Peyer's patch (tissue), 4 donors: ENCODE data around the gene PRR20G. TPM values are rescaled to one million over a fixed set of nuclear protein-coding genes. Genes with fewer than 3 reads are reported as not detected.

Experiments
- DNase-seq, 3 donors: peaks; one replicate each; pipeline ENCODE4 v3.0.0-alpha.2; 2017 to 2019
- H3K27ac ChIP-seq, 4 donors: fragments of 200-600 bp; sonication (generic); one replicate each; pipeline ENCODE4 v1.5.1; 2016 to 2019
- H3K27me3 ChIP-seq, 2 donors: fragments of 200-600 bp; sonication (generic); one replicate each; pipeline ENCODE4 v1.5.1; 2019
- H3K36me3 ChIP-seq, 3 donors: fragments of 200-600 bp; sonication (generic); one replicate each; pipeline ENCODE4 v1.5.1; 2016 to 2019
- H3K4me1 ChIP-seq, 4 donors: fragments of 200-600 bp; sonication (generic); one replicate each; pipeline ENCODE4 v1.5.1; 2016 to 2019
- H3K4me3 ChIP-seq, 4 donors: fragments of 200-600 bp; sonication (generic); 1 replicate in 3 of 4; 2 replicates in 1 of 4; pipeline ENCODE4 v1.5.1; 2016 to 2019; ENCODE audit warnings: mild to moderate bottlenecking in 1 of 4
- H3K9me3 ChIP-seq, 4 donors: fragments of 200-600 bp; sonication (generic); one replicate each; pipeline ENCODE4 v1.5.1; 2016 to 2019; ENCODE audit warnings: mild to moderate bottlenecking in 1 of 4
- CTCF ChIP-seq, 6 experiments: fragments of 450-650 bp in 4 of 6; fragments of 200-600 bp in 2 of 6; sonication (generic) in 1 of 6; IDR thresholded peaks; one replicate each; pipeline ENCODE4 v1.5.1; 2017 to 2019; ENCODE audit warnings: antibody characterized with exemption in 6 of 6, mild to moderate bottlenecking in 3 of 6, moderate library complexity in 1 of 6
- POLR2A ChIP-seq, 2 donors: fragments of 450-650 bp; IDR thresholded peaks; one replicate each; pipeline ENCODE4 v1.5.1; 2017; ENCODE audit warnings: antibody characterized with exemption in 2 of 2, mild to moderate bottlenecking in 2 of 2, moderate library complexity in 2 of 2
- total RNA-seq, 4 donors: library from RNA; depleted of rRNA; stranded (reverse); fragments of >200 nt; gene quantifications; one replicate each; pipeline ENCODE4 v1.1.0, GENCODE V29; 2016

PRR20G gene
- total RNA-seq, 4 donors from 2014 or later = not detected

GRCh38 chr3:127259882-127260281 lies 28.0 kb downstream of the PRR20G start:
- no peaks in the 10 kb centered on the region for H3K27me3 ChIP-seq
- no peak for TF ChIP-seq CTCF (IDR thresholded peaks at IDR 0.05)
- TF ChIP-seq POLR2A (IDR thresholded peaks at IDR 0.05) = no peak
- DNase-seq = no peak
- no peaks in the 10 kb centered on the region for H3K9me3 ChIP-seq
- H3K4me1 ChIP-seq = no peaks in the 10 kb centered on the region
- H3K4me3 ChIP-seq = no peak overlapping the region
- no peak overlapping the region for H3K27ac ChIP-seq
- no peaks in the 10 kb centered on the region for H3K36me3 ChIP-seq

GRCh38 chr3:127258733-127259132 lies 29.1 kb downstream of the PRR20G start:
- Histone ChIP-seq H3K9me3 (no peaks in the 10 kb centered on the region), H3K4me1 (no peaks in the 10 kb centered on the region), H3K36me3 (no peaks in the 10 kb centered on the region), H3K4me3 (no peak overlapping the region), H3K27me3 (no peaks in the 10 kb centered on the region), H3K27ac (no peak overlapping the region)
- DNase-seq = no peak
- TF ChIP-seq CTCF (IDR thresholded peaks at IDR 0.05) = no peak
- no peak for TF ChIP-seq POLR2A (IDR thresholded peaks at IDR 0.05)

GRCh38 chr3:127257351-127257750 lies 30.5 kb downstream of the PRR20G start:
- Histone ChIP-seq H3K4me1 (no peaks in the 10 kb centered on the region), H3K27ac (no peak overlapping the region), H3K27me3 (no peaks in the 10 kb centered on the region), H3K36me3 (no peaks in the 10 kb centered on the region), H3K9me3 (no peaks in the 10 kb centered on the region), H3K4me3 (no peak overlapping the region)
- DNase-seq = no peak
- no peak for TF ChIP-seq CTCF (IDR thresholded peaks at IDR 0.05)
- no peak for TF ChIP-seq POLR2A (IDR thresholded peaks at IDR 0.05)

- no peak for TF ChIP-seq CTCF (IDR thresholded peaks at IDR 0.05)
- no peak for TF ChIP-seq POLR2A (IDR thresholded peaks at IDR 0.05)
- H3K27ac ChIP-seq = no peak overlapping the region
- DNase-seq = no peak
- H3K4me1 ChIP-seq = no peaks in the 10 kb centered on the region
- H3K9me3 ChIP-seq = no peaks in the 10 kb centered on the region
- H3K36me3 ChIP-seq = no peaks in the 10 kb centered on the region
- no peak overlapping the region for H3K4me3 ChIP-seq
- H3K27me3 ChIP-seq = no peaks in the 10 kb centered on the region
These were observed 31.0 kb downstream of the PRR20G start for GRCh38 chr3:127256733-127257271.

- H3K4me3 ChIP-seq = no peak overlapping the region
- H3K27ac ChIP-seq = no peak overlapping the region
- no peaks in the 10 kb centered on the region for H3K9me3 ChIP-seq
- H3K27me3 ChIP-seq = no peaks in the 10 kb centered on the region
- no peak for TF ChIP-seq CTCF (IDR thresholded peaks at IDR 0.05)
- no peak for TF ChIP-seq POLR2A (IDR thresholded peaks at IDR 0.05)
- H3K36me3 ChIP-seq = no peaks in the 10 kb centered on the region
- no peaks in the 10 kb centered on the region for H3K4me1 ChIP-seq
- DNase-seq = no peak
These were observed 31.7 kb downstream of the PRR20G start for GRCh38 chr3:127256138-127256537.

- Histone ChIP-seq H3K4me3 (no peak overlapping the region), H3K4me1 (no peaks in the 10 kb centered on the region), H3K27ac (no peak overlapping the region), H3K9me3 (no peaks in the 10 kb centered on the region), H3K27me3 (no peaks in the 10 kb centered on the region), H3K36me3 (no peaks in the 10 kb centered on the region)
- TF ChIP-seq CTCF (IDR thresholded peaks at IDR 0.05) (no peak), POLR2A (IDR thresholded peaks at IDR 0.05) (no peak)
- no peak for DNase-seq
These were observed 32.3 kb downstream of the PRR20G start for GRCh38 chr3:127255516-127255915.
